ENCODE results near the gene KNSTRN.
A peak's percentile ranks its signal among the peaks of the same experiment; 100 is the strongest.

The KNSTRN gene

GRCh38 chr15:40382580-40383456 is at the start of gene KNSTRN:
Gene KNSTRN, plus strand, starts transcription at chr15:40382721. Its CDS starts 115 bp downstream, at chr15:40382836.
- Histone ChIP-seq H3K4me3 (ENCODE audit: low read length in 2 of 2) (peak within 1 kb of the TSS; percentile 84 to 87), H3K36me3 (ENCODE audit: control insufficient read depth in 2 of 2, insufficient read depth in 2 of 2, low read length in 2 of 2) (peaks cover 11% of the 10 kb centered on the region in 2 donors), H3K4me1 (ENCODE audit: control insufficient read depth in 2 of 2, insufficient read depth in 2 of 2, low read length in 2 of 2) (peaks cover 9 to 11% of the 10 kb centered on the region in 2 donors), H3K27me3 (ENCODE audit: control insufficient read depth in 2 of 2, insufficient read depth in 2 of 2, low read length in 2 of 2) (no peaks in the 10 kb centered on the region), H3K27ac (ENCODE audit: low read depth in 2 of 2, low read length in 2 of 2) (no peak within 1 kb of the TSS), H3K9ac (ENCODE audit: low read depth in 1 of 2, low read length in 2 of 2) (peak within 1 kb of the TSS; percentile 78 to 81), H3K9me3 (ENCODE audit: control insufficient read depth in 2 of 2, low read length in 2 of 2) (no peaks in the 10 kb centered on the region)

DNA sequence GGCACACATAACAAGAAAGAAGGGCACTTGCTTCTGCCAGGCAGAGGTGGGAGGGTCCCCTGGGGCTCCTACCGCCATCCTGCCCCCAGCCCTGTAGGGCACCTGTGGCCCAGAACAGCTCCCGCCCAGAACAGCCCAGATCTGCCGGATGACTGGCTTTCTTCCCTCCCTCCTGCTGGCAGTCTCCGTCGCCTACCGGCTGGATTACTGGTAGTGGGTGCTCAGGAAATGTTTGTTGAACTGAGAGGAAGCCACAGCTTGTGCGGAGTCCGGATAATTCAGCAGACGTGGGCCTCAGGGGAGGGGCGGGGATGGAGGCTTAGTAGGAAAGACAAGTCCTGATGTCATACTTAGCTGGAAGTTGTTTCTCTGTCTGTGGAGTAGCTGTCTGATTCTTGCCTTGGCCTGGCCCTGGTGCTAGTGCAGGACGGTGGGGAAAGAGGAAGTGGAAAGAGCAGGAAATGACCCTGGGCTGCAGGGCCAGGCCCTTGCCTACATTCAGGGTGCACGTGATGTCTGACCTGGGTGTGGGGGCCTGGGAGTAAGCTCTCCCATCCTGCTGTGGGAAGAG is 48.5 kb upstream of the KNSTRN start:
- H3K27ac ChIP-seq (ENCODE audit: low read depth in 2 of 2, low read length in 2 of 2), result peak overlapping the region; percentile 48 to 82
- H3K27me3 ChIP-seq (ENCODE audit: control insufficient read depth in 2 of 2, insufficient read depth in 2 of 2, low read length in 2 of 2), result no peaks in the 10 kb centered on the region
- H3K36me3 ChIP-seq (ENCODE audit: control insufficient read depth in 2 of 2, insufficient read depth in 2 of 2, low read length in 2 of 2), result no peaks in the 10 kb centered on the region
- peaks cover 33 to 38% of the 10 kb centered on the region in 2 donors for H3K4me1 ChIP-seq (ENCODE audit: control insufficient read depth in 2 of 2, insufficient read depth in 2 of 2, low read length in 2 of 2)
- H3K9me3 ChIP-seq (ENCODE audit: control insufficient read depth in 2 of 2, low read length in 2 of 2), result no peaks in the 10 kb centered on the region
- H3K4me3 ChIP-seq (ENCODE audit: low read length in 2 of 2), result peak overlapping the region in 1 of 2 donors; percentile 2
- H3K9ac ChIP-seq (ENCODE audit: low read depth in 1 of 2, low read length in 2 of 2), result peak overlapping the region in 1 of 2 donors; percentile 16

- Histone ChIP-seq H3K27ac (ENCODE audit: low read depth in 2 of 2, low read length in 2 of 2) (peak overlapping the region; percentile 48 to 82), H3K36me3 (ENCODE audit: control insufficient read depth in 2 of 2, insufficient read depth in 2 of 2, low read length in 2 of 2) (no peaks in the 10 kb centered on the region), H3K9me3 (ENCODE audit: control insufficient read depth in 2 of 2, low read length in 2 of 2) (no peaks in the 10 kb centered on the region), H3K4me1 (ENCODE audit: control insufficient read depth in 2 of 2, insufficient read depth in 2 of 2, low read length in 2 of 2) (peaks cover 38 to 44% of the 10 kb centered on the region in 2 donors), H3K9ac (ENCODE audit: low read depth in 1 of 2, low read length in 2 of 2) (peak overlapping the region in 1 of 2 donors; percentile 16), H3K27me3 (ENCODE audit: control insufficient read depth in 2 of 2, insufficient read depth in 2 of 2, low read length in 2 of 2) (no peaks in the 10 kb centered on the region), H3K4me3 (ENCODE audit: low read length in 2 of 2) (no peak overlapping the region)
Measured at GRCh38 chr15:40334541-40334940, 48.0 kb upstream of the KNSTRN start.

DNA sequence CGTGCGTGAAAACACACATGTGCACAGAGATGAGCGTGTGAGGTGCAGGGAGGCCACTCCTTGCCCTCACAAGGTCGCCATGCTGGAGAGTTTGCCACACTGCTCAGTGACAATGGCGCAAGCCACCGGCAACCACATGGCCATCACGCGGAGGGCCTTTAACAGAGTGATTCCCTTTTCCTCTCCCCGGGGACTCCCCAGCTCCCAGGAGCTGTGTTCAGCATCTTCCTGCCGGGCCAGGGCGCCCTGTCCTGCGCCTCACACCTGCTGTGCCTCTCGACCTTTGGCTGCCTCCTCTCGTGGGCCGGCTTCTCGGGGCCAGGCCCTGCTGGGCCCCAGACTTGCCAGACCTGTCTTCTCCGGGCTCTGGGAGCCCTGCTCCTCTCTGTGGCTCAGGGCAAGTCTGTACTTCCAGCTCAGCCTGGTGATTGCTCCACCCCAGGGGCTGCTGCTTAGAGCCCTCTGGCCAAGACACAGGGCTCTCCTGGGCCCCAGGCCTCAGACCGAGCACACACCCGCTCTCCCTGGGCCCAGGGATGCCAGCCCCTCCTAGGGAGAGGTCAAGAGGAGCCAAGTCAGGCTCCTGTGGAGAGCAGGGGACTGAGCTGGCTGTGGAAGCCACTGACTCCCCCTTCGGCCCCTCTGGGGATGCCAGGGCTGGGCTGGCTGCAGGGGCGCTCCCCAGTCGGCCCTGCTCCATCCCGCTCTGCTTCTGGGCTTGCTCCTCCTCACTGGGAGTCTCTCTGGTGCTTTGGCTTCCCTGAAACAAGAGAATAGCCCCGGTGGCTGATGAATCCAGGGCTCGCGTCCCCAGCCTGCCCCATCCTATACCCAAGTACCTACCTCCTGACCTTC is 47.4 kb upstream of the KNSTRN start:
- no peak overlapping the region for H3K9ac ChIP-seq (ENCODE audit: low read depth in 1 of 2, low read length in 2 of 2)
- H3K4me3 ChIP-seq (ENCODE audit: low read length in 2 of 2), result no peak overlapping the region
- no peaks in the 10 kb centered on the region for H3K9me3 ChIP-seq (ENCODE audit: control insufficient read depth in 2 of 2, low read length in 2 of 2)
- H3K27ac ChIP-seq (ENCODE audit: low read depth in 2 of 2, low read length in 2 of 2), result peak overlapping the region; percentile 48 to 82
- H3K36me3 ChIP-seq (ENCODE audit: control insufficient read depth in 2 of 2, insufficient read depth in 2 of 2, low read length in 2 of 2), result no peaks in the 10 kb centered on the region
- peaks cover 44 to 50% of the 10 kb centered on the region in 2 donors for H3K4me1 ChIP-seq (ENCODE audit: control insufficient read depth in 2 of 2, insufficient read depth in 2 of 2, low read length in 2 of 2)
- no peaks in the 10 kb centered on the region for H3K27me3 ChIP-seq (ENCODE audit: control insufficient read depth in 2 of 2, insufficient read depth in 2 of 2, low read length in 2 of 2)

DNA sequence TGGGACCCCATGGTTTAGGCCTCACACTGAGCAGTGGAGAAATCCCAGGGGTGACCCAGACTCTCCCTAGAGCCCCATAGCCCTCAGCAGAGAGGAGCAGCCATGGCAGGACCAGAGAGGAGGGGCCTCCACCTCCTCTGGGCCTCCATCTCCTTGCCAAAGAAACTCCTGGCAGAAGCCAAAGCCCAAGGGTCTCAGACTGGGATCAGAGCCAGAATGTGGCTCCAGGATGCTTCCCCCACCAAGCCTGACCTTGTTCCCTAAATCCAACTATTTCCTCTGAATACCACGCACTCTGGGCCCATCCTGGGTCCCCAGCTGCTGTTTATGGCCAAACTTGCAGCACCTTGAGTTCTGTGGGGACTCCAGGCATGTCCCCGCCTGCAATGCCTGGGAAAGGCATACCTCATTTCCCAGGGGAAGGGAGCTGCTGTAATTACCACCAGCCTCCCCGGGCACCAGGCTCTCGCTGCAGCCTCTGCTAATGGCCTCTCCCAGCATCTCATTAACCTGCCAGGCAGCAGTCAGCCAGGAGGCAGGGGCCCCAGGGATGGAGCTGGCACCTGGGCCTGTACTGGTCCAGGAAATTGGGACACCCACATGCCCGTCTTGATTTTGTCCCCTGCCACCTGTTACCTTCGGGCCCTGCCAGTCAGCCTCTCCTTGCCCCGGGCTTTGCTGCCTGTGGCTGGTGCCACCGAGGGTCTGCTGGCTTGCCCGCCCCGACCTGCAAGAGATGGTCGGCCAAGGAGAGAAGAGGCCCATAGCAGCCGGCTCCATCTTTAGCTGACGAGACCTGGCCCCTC is 46.4 kb upstream of the KNSTRN start:
- Histone ChIP-seq H3K4me1 (ENCODE audit: control insufficient read depth in 2 of 2, insufficient read depth in 2 of 2, low read length in 2 of 2) (peaks cover 48 to 58% of the 10 kb centered on the region in 2 donors), H3K36me3 (ENCODE audit: control insufficient read depth in 2 of 2, insufficient read depth in 2 of 2, low read length in 2 of 2) (no peaks in the 10 kb centered on the region), H3K4me3 (ENCODE audit: low read length in 2 of 2) (no peak overlapping the region), H3K27ac (ENCODE audit: low read depth in 2 of 2, low read length in 2 of 2) (peak overlapping the region in 1 of 2 donors; percentile 16), H3K9ac (ENCODE audit: low read depth in 1 of 2, low read length in 2 of 2) (no peak overlapping the region), H3K9me3 (ENCODE audit: control insufficient read depth in 2 of 2, low read length in 2 of 2) (no peaks in the 10 kb centered on the region), H3K27me3 (ENCODE audit: control insufficient read depth in 2 of 2, insufficient read depth in 2 of 2, low read length in 2 of 2) (no peaks in the 10 kb centered on the region)

DNA sequence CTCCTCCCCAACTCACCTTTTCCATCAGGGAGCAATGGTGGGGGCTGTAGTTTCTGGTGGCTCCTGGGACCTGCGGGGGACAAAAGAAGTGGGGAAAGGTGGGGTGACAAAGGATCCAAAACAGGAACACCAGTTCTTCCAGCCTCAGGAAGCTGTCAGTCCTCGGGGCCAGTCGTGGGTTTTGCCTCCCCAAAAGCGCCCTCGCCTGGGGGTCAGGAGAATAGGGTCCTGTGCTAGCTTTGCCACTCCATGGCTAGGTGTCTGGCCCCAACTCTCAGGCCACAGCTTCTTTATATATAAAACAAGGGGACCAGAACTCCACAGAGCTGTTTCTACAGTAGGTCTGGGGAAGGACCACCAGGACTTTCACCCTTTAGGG is 45.8 kb upstream of the KNSTRN start:
- Histone ChIP-seq H3K9ac (ENCODE audit: low read depth in 1 of 2, low read length in 2 of 2) (no peak overlapping the region), H3K27ac (ENCODE audit: low read depth in 2 of 2, low read length in 2 of 2) (peak overlapping the region in 1 of 2 donors; percentile 16), H3K4me3 (ENCODE audit: low read length in 2 of 2) (no peak overlapping the region), H3K9me3 (ENCODE audit: control insufficient read depth in 2 of 2, low read length in 2 of 2) (no peaks in the 10 kb centered on the region), H3K27me3 (ENCODE audit: control insufficient read depth in 2 of 2, insufficient read depth in 2 of 2, low read length in 2 of 2) (no peaks in the 10 kb centered on the region), H3K36me3 (ENCODE audit: control insufficient read depth in 2 of 2, insufficient read depth in 2 of 2, low read length in 2 of 2) (no peaks in the 10 kb centered on the region), H3K4me1 (ENCODE audit: control insufficient read depth in 2 of 2, insufficient read depth in 2 of 2, low read length in 2 of 2) (peaks cover 54 to 64% of the 10 kb centered on the region in 2 donors)

- no peaks in the 10 kb centered on the region for H3K36me3 ChIP-seq (ENCODE audit: control insufficient read depth in 2 of 2, insufficient read depth in 2 of 2, low read length in 2 of 2)
- H3K27ac ChIP-seq (ENCODE audit: low read depth in 2 of 2, low read length in 2 of 2), result peak overlapping the region in 1 of 2 donors; percentile 61
- H3K4me3 ChIP-seq (ENCODE audit: low read length in 2 of 2), result peak overlapping the region in 1 of 2 donors; percentile 53
- no peak overlapping the region for H3K9ac ChIP-seq (ENCODE audit: low read depth in 1 of 2, low read length in 2 of 2)
- no peaks in the 10 kb centered on the region for H3K27me3 ChIP-seq (ENCODE audit: control insufficient read depth in 2 of 2, insufficient read depth in 2 of 2, low read length in 2 of 2)
- peaks cover 60 to 64% of the 10 kb centered on the region in 2 donors for H3K4me1 ChIP-seq (ENCODE audit: control insufficient read depth in 2 of 2, insufficient read depth in 2 of 2, low read length in 2 of 2)
- H3K9me3 ChIP-seq (ENCODE audit: control insufficient read depth in 2 of 2, low read length in 2 of 2), result no peaks in the 10 kb centered on the region
Measured at GRCh38 chr15:40337597-40337996, 44.9 kb upstream of the KNSTRN start.

- Histone ChIP-seq H3K27me3 (ENCODE audit: control insufficient read depth in 2 of 2, insufficient read depth in 2 of 2, low read length in 2 of 2) (no peaks in the 10 kb centered on the region), H3K36me3 (ENCODE audit: control insufficient read depth in 2 of 2, insufficient read depth in 2 of 2, low read length in 2 of 2) (no peaks in the 10 kb centered on the region), H3K4me1 (ENCODE audit: control insufficient read depth in 2 of 2, insufficient read depth in 2 of 2, low read length in 2 of 2) (peaks cover 66 to 69% of the 10 kb centered on the region in 2 donors), H3K27ac (ENCODE audit: low read depth in 2 of 2, low read length in 2 of 2) (peak overlapping the region; percentile 11 to 61), H3K9ac (ENCODE audit: low read depth in 1 of 2, low read length in 2 of 2) (peak overlapping the region in 1 of 2 donors; percentile 36), H3K9me3 (ENCODE audit: control insufficient read depth in 2 of 2, low read length in 2 of 2) (no peaks in the 10 kb centered on the region), H3K4me3 (ENCODE audit: low read length in 2 of 2) (peak overlapping the region in 1 of 2 donors; percentile 53)
Measured at GRCh38 chr15:40338041-40338657, 44.4 kb upstream of the KNSTRN start.
